Measurements from ENCODE around the gene OTUD1. TPM values are rescaled to one million over a fixed set of nuclear protein-coding genes. Genes with fewer than 3 reads are reported as not detected.

The OTUD1 gene
- total RNA-seq, 1 donor = 8.0 TPM

GRCh38 chr10:23459308-23459939, 20.5 kb downstream of the OTUD1 start:
- H3K4me3 ChIP-seq (ENCODE audit: low read depth, low read length) = no peak overlapping the region
- no peak for TF ChIP-seq CTCF (IDR thresholded peaks at IDR 0.05; ENCODE audit: insufficient read depth, low read length)
- DNase-seq (ENCODE audit: low read depth) = no peak

- H3K4me3 ChIP-seq (ENCODE audit: low read depth, low read length) = no peak overlapping the region
- no peak for DNase-seq (ENCODE audit: low read depth)
- no peak for TF ChIP-seq CTCF (IDR thresholded peaks at IDR 0.05; ENCODE audit: insufficient read depth, low read length)
Observed at GRCh38 chr10:23461557-23461956, 22.7 kb downstream of the OTUD1 start.

- TF ChIP-seq CTCF (IDR thresholded peaks at IDR 0.05; ENCODE audit: insufficient read depth, low read length) = no peak
- no peak overlapping the region for H3K4me3 ChIP-seq (ENCODE audit: low read depth, low read length)
- DNase-seq (ENCODE audit: low read depth) = no peak
Observed at GRCh38 chr10:23467012-23467411, 28.1 kb downstream of the OTUD1 start.

GRCh38 chr10:23467548-23467947, 28.7 kb downstream of the OTUD1 start:
- no peak overlapping the region for H3K4me3 ChIP-seq (ENCODE audit: low read depth, low read length)
- DNase-seq (ENCODE audit: low read depth) = no peak

GRCh38 chr10:23469596-23470237, 30.8 kb downstream of the OTUD1 start:
- no peak overlapping the region for H3K4me3 ChIP-seq (ENCODE audit: low read depth, low read length)
- no peak for TF ChIP-seq CTCF (IDR thresholded peaks at IDR 0.05; ENCODE audit: insufficient read depth, low read length)
- no peak for DNase-seq (ENCODE audit: low read depth)

More at GRCh38 chr10:23467548-23467947, 28.7 kb downstream of the OTUD1 start:
- no peak for TF ChIP-seq CTCF (IDR thresholded peaks at IDR 0.05; ENCODE audit: insufficient read depth, low read length)

- TF ChIP-seq CTCF (IDR thresholded peaks at IDR 0.05; ENCODE audit: insufficient read depth, low read length) = no peak
- no peak for DNase-seq (ENCODE audit: low read depth)
- H3K4me3 ChIP-seq (ENCODE audit: low read depth, low read length) = no peak overlapping the region
Observed at GRCh38 chr10:23472181-23472580, 33.3 kb downstream of the OTUD1 start.
